Trophoblast cell (in vitro differentiated cells and primary cell): ENCODE data around the gene PTPRT.

Source experiments
- DNase-seq, 2 donors: peaks; one replicate each; pipeline ENCODE4 v3.0.0-alpha.2; 2016
- H2AFZ ChIP-seq: 2 replicates; pipeline ENCODE4 v1.6.1; 2013; ENCODE audit warnings: low read length, moderate library complexity, mild to moderate bottlenecking; ENCODE audit not compliant: insufficient read depth, poor library complexity
- H2AK5ac ChIP-seq: 2 replicates; pipeline ENCODE4 v1.6.1; 2013; ENCODE audit warnings: mild to moderate bottlenecking, low read length
- H2BK120ac ChIP-seq: 2 replicates; pipeline ENCODE4 v1.6.1; 2013; ENCODE audit warnings: low read length, mild to moderate bottlenecking, moderate library complexity; ENCODE audit not compliant: insufficient read depth, poor library complexity
- H2BK12ac ChIP-seq: 2 replicates; pipeline ENCODE4 v1.6.1; 2013; ENCODE audit warnings: mild to moderate bottlenecking, low read length, moderate library complexity
- H2BK5ac ChIP-seq: 2 replicates; pipeline ENCODE4 v1.6.1; 2013; ENCODE audit warnings: low read length, low read depth, moderate library complexity, mild to moderate bottlenecking; ENCODE audit not compliant: poor library complexity
- H3K14ac ChIP-seq: 2 replicates; pipeline ENCODE4 v1.6.1; 2013; ENCODE audit warnings: mild to moderate bottlenecking, low read length
- H3K18ac ChIP-seq: 2 replicates; pipeline ENCODE4 v1.6.1; 2013; ENCODE audit warnings: mild to moderate bottlenecking, low read length
- H3K23ac ChIP-seq: 2 replicates; pipeline ENCODE4 v1.6.1; 2013; ENCODE audit warnings: low read length
- H3K27ac ChIP-seq: 2 replicates; pipeline ENCODE4 v1.5.1; 2013; ENCODE audit warnings: low read depth, mild to moderate bottlenecking, inconsistent platforms, low read length, moderate library complexity
- H3K27me3 ChIP-seq: 2 replicates; pipeline ENCODE4 v1.6.1; 2013; ENCODE audit warnings: inconsistent platforms, mild to moderate bottlenecking, low read length, moderate library complexity; ENCODE audit not compliant: insufficient read depth
- H3K36me3 ChIP-seq, 2 experiments: 1 replicate in 1 of 2; 2 replicates in 1 of 2; pipeline ENCODE4 v1.6.1; 2013; ENCODE audit warnings: low read length in 2 of 2, mild to moderate bottlenecking in 2 of 2, moderate library complexity in 1 of 2; ENCODE audit not compliant: insufficient read depth in 2 of 2, control insufficient read depth in 1 of 2
- H3K4ac ChIP-seq: 2 replicates; pipeline ENCODE4 v1.6.1; 2013; ENCODE audit warnings: low read depth, mild to moderate bottlenecking, low read length, moderate library complexity
- H3K4me1 ChIP-seq, 2 experiments: 1 replicate in 1 of 2; 2 replicates in 1 of 2; pipeline ENCODE4 v1.6.1; 2013; ENCODE audit warnings: low read length in 2 of 2, mild to moderate bottlenecking in 2 of 2, moderate library complexity in 1 of 2; ENCODE audit not compliant: insufficient read depth in 2 of 2, control insufficient read depth in 1 of 2
- H3K4me2 ChIP-seq: 2 replicates; pipeline ENCODE4 v1.6.1; 2013; ENCODE audit warnings: inconsistent platforms, mild to moderate bottlenecking, low read length, moderate library complexity
- H3K4me3 ChIP-seq: 2 replicates; pipeline ENCODE4 v1.5.1; 2013; ENCODE audit warnings: mild to moderate bottlenecking, low read depth, low read length, inconsistent platforms
- H3K79me1 ChIP-seq: one replicate; pipeline ENCODE4 v1.6.1; 2013; ENCODE audit warnings: low read length
- H3K79me2 ChIP-seq: 2 replicates; pipeline ENCODE4 v1.6.1; 2013; ENCODE audit warnings: low read length, mild to moderate bottlenecking; ENCODE audit not compliant: control insufficient read depth, insufficient read depth, poor library complexity
- H3K9ac ChIP-seq: 2 replicates; pipeline ENCODE4 v1.6.1; 2013; ENCODE audit warnings: mild to moderate bottlenecking, low read length
- H3K9me3 ChIP-seq: 2 replicates; pipeline ENCODE4 v1.6.1; 2013; ENCODE audit warnings: low read depth, mild to moderate bottlenecking, control low read depth, inconsistent platforms, low read length; ENCODE audit not compliant: insufficient read depth
- H4K12ac ChIP-seq: 2 replicates; pipeline ENCODE4 v1.6.1; 2013; ENCODE audit warnings: low read depth, mild to moderate bottlenecking, low read length, moderate library complexity
- H4K8ac ChIP-seq: 2 replicates; pipeline ENCODE4 v1.6.1; 2013; ENCODE audit warnings: low read depth, mild to moderate bottlenecking, low read length, moderate library complexity
- H4K91ac ChIP-seq: one replicate; pipeline ENCODE4 v1.6.1; 2013; ENCODE audit warnings: low read depth, mild to moderate bottlenecking, low read length, moderate library complexity
- WGBS: extraction: QIAGEN DNeasy Blood & Tissue Kit; methylation state at CpG from one replicate; pipeline ENCODE4 v1.1.7; 2013; ENCODE audit warnings: missing lambda C conversion rate; ENCODE audit not compliant: insufficient read length, insufficient coverage; ENCODE audit errors: extremely low coverage; 5-methylcytosine and 5-hydroxymethylcytosine counted together

PTPRT gene

GRCh38 chr20:42652266-42652665 is 537.4 kb downstream of the PTPRT start:
- no peaks in the 10 kb centered on the region for H3K27me3 ChIP-seq
- no peak overlapping the region for H4K91ac ChIP-seq
- H3K9me3 ChIP-seq = peaks cover 2% of the 10 kb centered on the region
- H4K12ac ChIP-seq = no peak overlapping the region
- no peak overlapping the region for H2BK120ac ChIP-seq
- H3K9ac ChIP-seq = no peak overlapping the region
- H3K36me3 ChIP-seq = no peaks in the 10 kb centered on the region
- H3K27ac ChIP-seq = no peak overlapping the region
- H3K23ac ChIP-seq = no peak overlapping the region
- no peak overlapping the region for H3K4ac ChIP-seq
- H2AK5ac ChIP-seq = no peak overlapping the region
- H3K14ac ChIP-seq = no peak overlapping the region
- no peak overlapping the region for H3K4me3 ChIP-seq
- DNase-seq = no peak
- no peaks in the 10 kb centered on the region for H3K79me2 ChIP-seq
- H2BK12ac ChIP-seq = no peak overlapping the region
- no CpG with 5 or more reads among the region's 2 CpGs for WGBS
- H3K4me1 ChIP-seq = no peaks in the 10 kb centered on the region
- no peaks in the 10 kb centered on the region for H3K79me1 ChIP-seq
- no peak overlapping the region for H3K4me2 ChIP-seq
- H3K18ac ChIP-seq = no peak overlapping the region
- no peak overlapping the region for H2BK5ac ChIP-seq
- H2AFZ ChIP-seq = no peak overlapping the region
- H4K8ac ChIP-seq = no peak overlapping the region

GRCh38 chr20:42650191-42650746 is 539.4 kb downstream of the PTPRT start:
- H3K36me3 ChIP-seq = no peaks in the 10 kb centered on the region
- H3K79me1 ChIP-seq = no peaks in the 10 kb centered on the region
- H4K8ac ChIP-seq = no peak overlapping the region
- no peak overlapping the region for H2AFZ ChIP-seq
- no peak overlapping the region for H4K12ac ChIP-seq
- no peaks in the 10 kb centered on the region for H3K27me3 ChIP-seq
- H2AK5ac ChIP-seq = no peak overlapping the region
- no peak overlapping the region for H4K91ac ChIP-seq
- H3K4me3 ChIP-seq = no peak overlapping the region
- H2BK5ac ChIP-seq = no peak overlapping the region
- no peak for DNase-seq
- H3K9ac ChIP-seq = no peak overlapping the region
- no peaks in the 10 kb centered on the region for H3K79me2 ChIP-seq
- H2BK12ac ChIP-seq = no peak overlapping the region
- H3K27ac ChIP-seq = no peak overlapping the region
- peaks cover 2% of the 10 kb centered on the region for H3K9me3 ChIP-seq
- no peak overlapping the region for H2BK120ac ChIP-seq
- no peak overlapping the region for H3K14ac ChIP-seq
- no peak overlapping the region for H3K23ac ChIP-seq
- H3K4ac ChIP-seq = no peak overlapping the region
- no peak overlapping the region for H3K4me2 ChIP-seq
- H3K18ac ChIP-seq = no peak overlapping the region
- H3K4me1 ChIP-seq = no peaks in the 10 kb centered on the region

DNA sequence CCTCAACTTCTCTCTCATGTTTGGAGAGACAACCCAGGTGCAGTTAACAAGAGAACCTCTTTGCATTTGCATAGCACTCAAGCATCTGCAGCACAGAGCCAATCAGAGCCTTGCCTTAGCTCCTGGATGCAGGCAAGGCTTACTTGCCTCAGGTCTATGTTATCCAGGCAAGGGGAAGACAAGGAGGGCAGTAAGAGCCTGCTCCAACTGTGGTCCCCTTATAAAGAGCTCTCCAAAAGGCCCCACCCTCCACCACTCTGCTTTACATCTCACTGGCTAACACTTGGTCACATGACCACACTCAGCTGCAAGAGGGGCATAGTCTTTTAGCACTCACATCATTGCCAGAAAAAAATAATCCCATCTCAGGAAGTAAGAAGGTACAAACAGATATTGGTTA is 540.0 kb downstream of the PTPRT start:
- Histone ChIP-seq H2AK5ac (no peak overlapping the region), H3K14ac (no peak overlapping the region), H3K27me3 (no peaks in the 10 kb centered on the region), H4K12ac (no peak overlapping the region), H3K79me1 (no peaks in the 10 kb centered on the region), H3K9ac (no peak overlapping the region), H2BK120ac (no peak overlapping the region), H3K23ac (no peak overlapping the region), H3K4me1 (no peaks in the 10 kb centered on the region), H3K18ac (no peak overlapping the region), H3K9me3 (peaks cover 2% of the 10 kb centered on the region), H4K91ac (no peak overlapping the region), H2AFZ (no peak overlapping the region), H3K27ac (no peak overlapping the region), H2BK12ac (no peak overlapping the region), H2BK5ac (no peak overlapping the region), H3K4ac (no peak overlapping the region), H4K8ac (no peak overlapping the region), H3K36me3 (no peaks in the 10 kb centered on the region), H3K79me2 (no peaks in the 10 kb centered on the region), H3K4me3 (no peak overlapping the region), H3K4me2 (no peak overlapping the region)
- DNase-seq = no peak

- no peak overlapping the region for H4K12ac ChIP-seq
- H2AK5ac ChIP-seq = no peak overlapping the region
- H3K4me3 ChIP-seq = no peak overlapping the region
- no peak overlapping the region for H2BK5ac ChIP-seq
- no peak overlapping the region for H2BK120ac ChIP-seq
- no CpG with 5 or more reads among the region's 3 CpGs for WGBS
- no peaks in the 10 kb centered on the region for H3K36me3 ChIP-seq
- peaks cover 2% of the 10 kb centered on the region for H3K9me3 ChIP-seq
- H4K8ac ChIP-seq = no peak overlapping the region
- no peak overlapping the region for H3K4me2 ChIP-seq
- H3K4me1 ChIP-seq = no peaks in the 10 kb centered on the region
- H3K27me3 ChIP-seq = no peaks in the 10 kb centered on the region
- H3K79me1 ChIP-seq = no peaks in the 10 kb centered on the region
- no peak overlapping the region for H3K23ac ChIP-seq
- H3K27ac ChIP-seq = no peak overlapping the region
- H3K9ac ChIP-seq = no peak overlapping the region
- no peak overlapping the region for H4K91ac ChIP-seq
- H3K18ac ChIP-seq = no peak overlapping the region
- no peak overlapping the region for H2BK12ac ChIP-seq
- H2AFZ ChIP-seq = no peak overlapping the region
- H3K4ac ChIP-seq = no peak overlapping the region
- no peak for DNase-seq
- no peaks in the 10 kb centered on the region for H3K79me2 ChIP-seq
- H3K14ac ChIP-seq = no peak overlapping the region
Observed at GRCh38 chr20:42646250-42646649, 543.5 kb downstream of the PTPRT start.
